GM18498 (cell line): ENCODE measurements around the gene SEPTIN12.
"Not testable (repeated sequence)": the region's sequence is repeated elsewhere in the genome, so short reads cannot be mapped to it uniquely, and the experiment has no call there.

Source experiments
- ATAC-seq: cut with Tn5 transposase; IDR thresholded peaks from one replicate; pipeline ENCODE4 v1.9.1; 2021; ENCODE audit warnings: mild to moderate bottlenecking, moderate library complexity; ENCODE audit not compliant: unreplicated experiment

SEPTIN12 gene

DNA sequence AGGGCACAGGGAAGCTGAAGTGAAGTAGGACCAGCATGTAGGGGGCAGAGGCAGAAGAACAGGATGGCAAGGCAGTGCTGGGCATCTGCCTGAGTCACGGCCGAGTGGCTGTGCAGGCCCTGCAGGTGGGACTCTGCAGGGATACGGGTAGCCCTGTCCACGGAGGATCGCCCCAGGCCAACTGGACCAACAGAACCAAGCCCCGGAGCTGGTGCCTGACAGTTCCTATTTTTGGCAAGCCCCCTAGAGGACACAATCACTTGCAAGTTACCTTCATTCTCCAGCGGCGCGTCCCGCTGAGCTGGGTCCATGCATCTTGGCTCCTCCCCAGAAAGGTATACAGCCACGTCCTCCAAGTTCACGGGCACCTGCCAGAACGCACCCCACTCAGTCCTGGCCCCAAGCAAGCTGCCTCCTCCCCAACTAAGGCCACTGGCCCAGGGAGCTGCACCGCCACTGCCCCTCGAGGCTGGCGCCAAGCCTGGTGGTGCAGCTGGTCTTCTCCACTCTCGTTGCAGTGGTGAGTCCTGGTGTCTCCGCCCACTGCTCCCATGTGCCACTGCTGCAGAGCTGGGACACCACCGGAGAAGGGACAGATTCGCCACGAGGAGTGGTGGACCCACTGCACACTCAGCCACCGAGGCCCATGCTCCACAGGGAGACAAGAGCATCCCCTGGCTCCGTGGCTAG is 27.8 kb downstream of the SEPTIN12 start:
- ATAC-seq: no peak

DNA sequence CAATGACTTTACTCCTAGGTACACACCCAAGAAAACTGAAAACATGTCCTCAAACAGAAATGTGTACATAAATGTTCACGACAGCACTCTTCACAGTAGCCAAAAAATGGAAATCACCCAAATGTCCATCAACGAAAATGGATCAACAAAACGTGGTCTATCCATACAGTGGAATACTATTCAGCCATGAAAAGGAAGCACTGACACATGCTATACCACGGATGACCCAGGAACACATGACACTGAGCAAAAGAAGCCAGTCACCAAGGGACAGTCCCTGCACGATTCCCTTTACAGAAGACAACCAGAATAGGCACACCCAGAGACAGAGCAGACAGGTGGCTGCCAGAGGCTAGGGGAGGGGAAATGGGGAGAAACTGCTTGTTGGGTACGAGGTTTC is 32.5 kb downstream of the SEPTIN12 start:
- ATAC-seq: no peak

DNA sequence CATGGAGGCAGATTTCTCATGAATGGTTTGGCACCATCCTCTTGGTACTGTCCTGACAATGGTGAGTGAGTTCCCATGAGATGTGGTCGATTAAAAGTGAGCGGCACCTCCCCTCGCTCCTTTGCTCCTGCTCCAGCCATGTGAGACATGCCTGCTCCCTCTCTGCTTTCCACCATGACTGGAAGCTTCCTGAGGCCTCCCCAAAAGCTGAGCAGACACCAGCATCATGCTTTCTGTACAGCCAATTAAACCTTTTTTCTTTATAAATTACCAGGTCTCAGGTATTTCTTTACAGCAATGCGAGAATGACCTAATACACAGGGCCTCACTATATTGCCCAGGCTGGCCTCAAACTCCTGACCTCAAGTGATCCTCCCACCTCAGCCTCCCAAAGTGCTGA is 33.3 kb downstream of the SEPTIN12 start:
- no peak for ATAC-seq

DNA sequence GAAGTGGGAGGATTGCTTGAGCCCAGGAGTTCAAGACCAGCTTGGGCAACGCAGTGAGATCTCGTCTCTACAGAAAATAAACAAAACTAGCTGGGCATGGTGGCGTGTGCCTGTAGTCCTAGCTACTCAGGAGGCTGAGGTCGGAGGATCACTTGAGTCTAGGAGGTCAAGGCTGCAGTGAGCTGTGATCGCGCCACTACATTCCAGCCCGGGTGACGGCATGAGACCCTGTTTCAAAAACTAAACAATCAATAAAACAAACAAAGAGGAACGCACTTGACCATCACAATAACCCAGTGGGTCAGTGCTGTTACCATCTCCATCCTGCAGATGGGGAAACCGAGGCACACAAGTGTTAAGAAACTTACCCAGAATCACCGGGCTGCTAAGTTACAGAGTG is 34.9 kb downstream of the SEPTIN12 start:
- ATAC-seq: no peak

DNA sequence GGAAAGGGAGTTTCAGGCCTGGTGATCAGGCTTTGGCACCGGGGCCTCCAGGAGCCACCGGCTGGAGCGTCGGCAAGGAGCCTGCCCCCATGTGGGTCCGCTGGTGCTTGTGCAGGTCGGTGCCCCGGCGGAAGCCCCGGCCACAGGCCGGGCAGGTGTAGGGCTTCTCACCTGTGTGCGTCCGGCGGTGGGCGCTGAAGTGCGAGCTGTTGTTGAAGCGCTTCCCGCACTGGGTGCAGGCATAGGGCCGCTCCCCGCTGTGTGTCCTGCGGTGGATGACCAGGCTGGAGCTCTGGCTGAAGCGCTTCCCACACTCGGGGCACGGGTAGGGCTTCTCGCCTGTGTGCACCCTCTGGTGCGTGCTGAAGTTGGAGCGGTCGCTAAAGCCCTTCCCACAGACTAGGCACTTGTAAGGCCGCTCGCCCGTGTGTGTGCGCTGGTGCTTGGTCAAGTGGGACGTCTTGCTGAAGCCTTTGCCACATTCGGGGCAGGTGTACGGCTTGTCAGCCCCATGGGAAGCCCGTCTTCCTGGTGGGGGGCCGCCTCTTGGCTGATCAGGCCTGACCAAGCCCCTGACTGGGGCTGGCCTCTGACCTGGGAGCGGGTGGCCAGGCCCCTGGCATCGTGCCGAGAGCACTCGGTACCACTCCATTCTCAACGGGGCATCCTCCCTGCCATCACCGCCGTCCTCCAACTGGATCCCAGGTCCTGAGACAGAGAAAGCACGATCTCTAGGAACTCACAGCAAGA is 35.6 kb downstream of the SEPTIN12 start:
- ATAC-seq: no peak

DNA sequence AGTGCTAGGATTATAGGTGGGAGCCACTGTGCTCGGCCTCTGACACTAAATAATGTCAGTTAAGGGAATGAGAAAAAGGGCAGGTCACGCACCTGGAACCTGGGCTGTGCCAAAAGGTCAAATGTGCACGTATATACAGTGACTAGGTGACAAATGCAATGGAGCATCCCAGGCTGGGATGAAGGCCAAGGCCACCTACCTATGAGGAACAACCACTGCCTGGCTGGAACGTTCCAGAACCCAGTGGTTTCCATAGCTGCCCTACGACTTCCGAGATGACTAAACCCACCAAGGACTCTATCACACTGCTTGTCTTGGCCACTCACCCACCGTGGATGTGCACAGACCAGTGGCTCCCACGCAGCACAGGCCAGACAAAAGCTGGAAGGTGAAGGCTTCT is 37.2 kb downstream of the SEPTIN12 start:
- ATAC-seq: no peak

DNA sequence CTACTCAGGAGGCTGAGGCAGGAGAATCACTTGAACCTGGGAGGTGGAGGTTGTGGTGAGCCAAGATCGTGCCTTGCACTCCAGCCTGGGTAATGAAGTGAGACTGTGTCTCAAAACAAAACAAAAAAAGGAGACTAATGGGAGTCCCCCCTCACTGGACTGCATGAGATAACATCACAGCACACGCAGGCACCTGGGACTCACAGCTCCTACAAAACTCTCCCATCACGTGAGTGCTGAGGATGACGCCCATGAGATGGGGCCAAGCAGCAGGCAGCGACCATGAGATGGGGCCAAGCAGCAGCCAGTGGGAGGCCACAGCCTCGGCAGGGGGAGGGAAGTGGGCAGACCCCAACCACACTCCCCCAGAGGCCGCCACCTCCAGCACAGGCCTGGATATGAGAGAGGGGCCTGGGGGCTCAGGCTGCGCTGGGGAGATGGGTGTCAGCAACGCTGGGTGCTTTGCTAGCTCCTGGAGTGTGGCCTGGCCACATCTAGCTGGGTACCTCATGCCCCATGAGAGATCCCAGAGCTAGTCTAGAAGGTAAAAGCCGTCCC is 38.4 kb downstream of the SEPTIN12 start:
- ATAC-seq: no peak

DNA sequence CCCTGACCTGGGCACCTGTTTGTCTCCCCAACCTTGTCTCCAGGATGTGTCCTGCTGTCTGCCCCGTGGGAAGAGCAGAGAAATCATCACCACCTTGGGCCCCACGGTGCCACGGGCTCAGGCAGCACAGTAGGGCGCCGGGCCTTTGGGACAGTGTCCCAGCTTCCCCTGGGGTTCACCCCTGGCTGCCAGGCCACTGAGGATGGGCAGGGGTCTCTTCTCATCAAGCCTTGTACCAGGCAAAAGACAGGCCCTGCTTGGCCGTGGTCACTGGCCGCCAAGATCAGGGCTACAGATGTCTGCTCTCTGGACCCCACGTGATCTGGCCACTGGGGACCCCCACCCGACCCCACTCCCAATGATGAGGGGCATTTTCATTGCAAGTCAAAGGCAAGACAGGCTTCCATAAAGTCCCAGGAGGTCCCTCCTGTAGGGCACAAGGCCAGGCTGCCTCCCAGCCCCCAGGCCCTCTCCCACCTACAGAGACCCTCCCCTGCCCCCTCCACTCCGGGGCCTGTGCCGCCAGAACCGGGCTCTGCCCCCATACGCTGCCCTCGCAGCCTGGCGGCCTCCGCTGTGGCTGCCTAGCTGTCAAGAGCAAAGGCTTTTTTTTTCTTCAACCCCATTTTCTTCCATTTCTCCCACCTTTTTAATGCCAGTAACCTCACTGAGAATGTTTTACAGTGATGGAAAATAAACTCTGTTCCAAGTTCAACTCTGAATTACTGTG is 39.3 kb downstream of the SEPTIN12 start:
- ATAC-seq: no peak

DNA sequence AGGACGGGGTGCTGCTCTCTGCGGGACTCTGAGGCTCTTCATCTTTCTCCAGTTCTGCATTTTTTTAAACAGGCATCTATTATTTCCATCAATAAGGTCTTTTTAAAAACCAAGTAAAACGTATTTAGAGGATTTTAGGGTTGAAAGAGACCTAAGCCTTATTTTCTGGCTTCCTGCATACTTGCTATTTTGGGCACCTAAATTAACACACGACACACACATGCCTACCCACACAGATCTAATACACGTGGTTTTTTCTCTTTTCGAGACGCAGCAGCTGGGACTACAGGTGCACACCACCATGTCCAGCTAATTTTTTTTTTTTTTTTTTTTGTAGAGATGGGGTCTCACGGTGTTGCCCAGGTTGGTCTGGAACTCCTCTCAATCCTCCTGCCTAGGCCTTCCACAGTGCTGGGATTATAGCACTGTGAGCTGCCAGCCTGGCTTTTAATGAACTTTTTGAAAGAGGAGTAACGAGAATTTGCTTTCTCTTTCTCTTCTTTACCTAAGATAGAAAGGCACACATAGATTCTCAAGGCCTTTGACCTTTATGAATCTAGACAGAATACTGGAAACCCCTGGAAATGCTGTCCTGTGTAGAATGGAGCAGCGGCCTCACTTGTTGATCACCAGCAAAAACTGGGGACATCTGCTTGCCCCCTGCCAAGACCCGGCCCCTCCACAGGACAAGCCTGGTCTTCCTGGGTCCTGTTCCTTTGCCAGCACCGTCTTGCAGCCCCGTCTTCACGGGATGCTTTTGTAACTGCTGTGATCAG is 40.1 kb downstream of the SEPTIN12 start:
- peak; percentile 41 for ATAC-seq

DNA sequence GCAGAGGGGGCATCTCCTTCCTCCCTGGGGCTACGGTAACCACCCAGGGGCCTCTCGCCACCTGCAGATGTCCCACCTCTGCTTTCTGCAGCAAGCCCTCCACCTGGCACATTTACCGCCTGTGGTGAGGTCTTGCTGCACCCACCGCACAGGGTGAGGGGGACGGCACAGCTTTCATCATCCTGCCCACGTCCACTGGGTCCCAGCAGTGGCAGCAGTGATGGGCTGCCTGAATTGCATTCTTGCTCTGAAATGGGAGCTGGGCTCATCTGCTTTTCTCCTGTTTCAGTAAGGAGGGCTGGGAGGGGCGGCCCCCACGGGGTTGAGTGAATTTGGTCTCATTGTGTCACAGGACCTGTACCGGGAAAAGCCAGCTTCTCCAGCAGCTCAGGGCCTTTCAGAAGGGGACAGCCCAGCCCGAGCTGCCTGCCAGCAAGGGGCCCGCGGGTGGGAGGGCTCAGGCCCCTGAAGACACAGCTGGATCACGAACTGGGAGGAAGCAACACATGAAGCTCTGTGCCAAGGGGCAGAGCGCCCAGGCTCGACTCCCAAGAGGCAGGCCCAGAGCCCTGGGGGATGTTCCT is 41.1 kb downstream of the SEPTIN12 start:
- no peak for ATAC-seq

DNA sequence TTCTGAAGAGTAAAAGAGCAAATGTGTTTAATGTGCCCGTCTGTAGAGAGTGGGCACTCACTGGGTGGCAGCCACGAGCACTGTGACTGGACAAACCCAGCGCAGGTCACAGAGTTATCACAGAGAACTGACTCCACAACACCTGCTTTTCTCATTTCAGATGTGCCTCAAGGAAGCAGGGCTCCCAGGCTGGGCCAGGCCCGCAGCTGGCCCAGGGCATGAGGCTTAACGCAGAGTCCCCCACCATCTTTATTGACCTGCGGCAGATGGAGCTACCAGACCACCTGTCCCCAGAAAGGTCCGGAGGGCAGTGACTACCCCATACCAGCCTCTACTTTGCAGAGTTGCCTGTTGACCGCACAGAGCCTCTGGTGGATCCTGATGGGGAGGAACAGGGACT is 41.9 kb downstream of the SEPTIN12 start:
- ATAC-seq: no peak

DNA sequence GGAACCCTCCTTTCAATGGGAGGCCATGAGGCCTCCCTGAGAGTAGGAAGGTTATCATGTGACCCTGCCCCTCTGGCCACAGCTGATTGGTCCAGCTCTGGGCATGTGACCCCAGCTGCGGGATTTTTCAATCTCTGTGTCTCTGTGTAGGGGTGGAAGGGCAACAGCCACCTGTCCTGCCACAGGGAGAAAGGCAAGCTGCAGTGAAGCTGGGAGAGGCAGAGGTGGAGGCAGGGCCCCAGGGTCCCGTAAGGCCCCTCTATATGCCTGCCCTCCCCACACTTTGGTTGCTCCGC is 42.9 kb downstream of the SEPTIN12 start:
- no peak for ATAC-seq

DNA sequence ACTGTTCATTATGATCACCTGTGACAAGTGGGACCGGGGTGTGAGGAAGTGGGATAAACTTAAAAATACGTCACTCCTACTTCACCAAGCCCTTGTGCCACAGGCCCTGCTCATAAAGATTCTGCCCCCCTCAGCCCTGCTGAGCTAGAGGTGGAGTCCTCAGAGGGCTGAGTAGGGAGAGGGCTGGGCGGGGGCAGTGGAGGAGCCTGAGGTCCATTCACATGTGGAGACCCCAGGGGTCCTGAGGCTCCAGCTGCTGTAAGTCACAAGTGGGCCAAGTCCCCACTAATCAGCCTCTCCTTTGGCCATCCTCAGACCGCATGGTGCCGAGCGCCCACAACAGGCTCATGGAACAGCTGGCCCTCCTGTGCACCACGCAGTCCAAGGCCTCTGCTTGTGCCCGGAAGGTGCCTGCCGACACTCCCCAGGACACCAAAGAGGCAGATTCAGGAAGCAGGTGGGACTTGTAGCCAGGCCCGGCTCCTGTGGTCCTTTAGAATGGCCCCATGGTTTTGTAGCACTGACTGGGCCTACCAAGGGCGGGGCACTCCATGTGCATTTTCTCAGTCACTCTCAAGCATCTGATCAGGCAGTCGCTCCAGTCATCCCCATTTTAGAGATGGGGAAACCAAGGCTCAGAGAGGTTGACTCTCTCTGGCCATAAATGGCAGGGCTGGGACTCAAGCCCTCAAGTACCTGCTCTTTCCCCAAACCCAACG is 43.4 kb downstream of the SEPTIN12 start:
- ATAC-seq: no peak

DNA sequence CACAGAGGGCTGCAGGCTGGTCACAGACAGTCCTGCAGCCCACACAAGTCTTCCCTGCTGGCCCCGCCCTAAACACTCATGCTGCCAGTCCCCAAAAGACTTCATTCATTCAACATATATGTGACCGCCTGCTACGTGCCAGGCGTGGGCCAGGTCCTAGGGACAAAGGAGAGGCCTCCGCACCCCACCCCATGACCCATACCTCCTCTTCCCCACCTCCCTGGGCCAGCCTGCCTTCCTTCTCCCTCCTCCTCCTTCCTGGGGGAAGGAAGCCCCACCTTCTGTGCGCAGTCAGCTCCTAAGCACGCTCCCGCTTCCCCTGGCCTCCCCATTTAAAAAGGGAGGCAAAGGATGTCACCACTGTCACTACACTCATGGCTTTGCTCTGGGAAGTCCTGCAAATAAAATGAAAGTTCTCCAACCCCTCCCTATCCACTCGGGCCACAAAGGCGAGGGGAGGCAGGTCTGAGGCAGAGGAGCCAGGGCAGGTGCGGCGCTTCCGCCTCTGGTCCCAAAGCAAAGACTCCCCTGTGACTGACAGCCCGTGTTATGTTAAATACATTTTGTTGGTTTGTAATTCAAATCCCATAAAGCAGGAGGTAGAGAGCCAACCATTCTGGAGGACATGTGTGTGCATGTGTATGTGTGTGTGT is 44.8 kb downstream of the SEPTIN12 start:
- ATAC-seq: no peak

DNA sequence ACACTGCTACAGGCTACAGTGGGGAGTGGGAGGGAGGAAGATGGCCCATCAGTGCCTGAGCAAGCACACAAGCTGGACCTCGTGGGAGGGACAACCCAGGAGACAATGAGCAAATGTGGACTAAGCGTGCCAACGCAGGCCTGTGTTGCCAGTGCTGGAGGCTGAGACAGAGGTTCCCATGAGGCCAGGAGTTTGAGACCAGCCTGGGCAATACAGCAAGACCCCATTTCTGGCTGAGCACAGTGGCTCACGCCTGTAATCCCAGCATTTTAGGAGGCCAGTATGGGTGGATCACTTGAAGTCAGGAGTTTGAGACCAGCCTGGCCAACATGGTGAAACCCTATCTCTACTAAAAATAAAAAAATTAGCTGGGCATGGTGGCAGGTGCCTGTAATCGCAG is 49.8 kb downstream of the SEPTIN12 start:
- not testable (repeated sequence) for ATAC-seq

DNA sequence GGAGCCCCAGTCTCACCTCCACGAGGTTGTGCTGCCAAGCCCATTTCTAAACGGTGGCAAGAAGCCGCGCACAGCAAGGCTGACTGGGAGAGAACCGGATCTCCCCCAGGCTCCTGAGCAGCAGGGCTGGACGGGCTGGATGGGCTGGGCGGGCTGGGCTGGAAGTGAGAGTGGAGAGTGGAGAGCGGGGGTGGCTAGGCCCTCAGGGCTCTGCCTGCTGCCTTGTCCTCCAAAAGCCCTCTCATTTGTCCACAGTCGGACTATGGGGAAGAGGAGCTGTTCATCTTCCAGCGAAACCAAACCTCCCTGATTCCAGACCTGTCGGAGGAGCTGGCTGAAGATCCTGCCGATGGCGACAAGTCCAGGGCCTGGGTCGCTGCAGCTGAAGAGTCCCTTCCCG is 50.6 kb downstream of the SEPTIN12 start:
- no peak for ATAC-seq

DNA sequence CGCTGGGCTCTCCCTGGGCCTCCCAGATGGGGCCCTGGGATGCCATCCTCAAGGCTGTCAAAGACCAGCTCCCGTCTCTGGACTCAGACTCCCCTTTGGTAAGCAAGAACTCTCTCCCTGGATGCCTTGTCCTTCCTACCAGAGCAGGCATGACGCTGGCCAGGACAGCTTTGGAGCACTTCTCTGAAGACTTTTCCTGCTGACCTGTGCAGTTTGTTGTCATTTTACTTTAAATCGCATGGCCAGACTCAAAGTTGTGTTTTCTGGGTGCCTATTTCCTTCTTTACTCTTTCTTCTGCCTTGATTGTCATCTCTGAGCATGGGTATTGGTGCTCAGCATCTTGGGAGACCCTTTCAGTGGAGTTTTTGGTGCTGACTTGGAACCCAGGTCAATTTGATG is 51.6 kb downstream of the SEPTIN12 start:
- ATAC-seq: no peak

DNA sequence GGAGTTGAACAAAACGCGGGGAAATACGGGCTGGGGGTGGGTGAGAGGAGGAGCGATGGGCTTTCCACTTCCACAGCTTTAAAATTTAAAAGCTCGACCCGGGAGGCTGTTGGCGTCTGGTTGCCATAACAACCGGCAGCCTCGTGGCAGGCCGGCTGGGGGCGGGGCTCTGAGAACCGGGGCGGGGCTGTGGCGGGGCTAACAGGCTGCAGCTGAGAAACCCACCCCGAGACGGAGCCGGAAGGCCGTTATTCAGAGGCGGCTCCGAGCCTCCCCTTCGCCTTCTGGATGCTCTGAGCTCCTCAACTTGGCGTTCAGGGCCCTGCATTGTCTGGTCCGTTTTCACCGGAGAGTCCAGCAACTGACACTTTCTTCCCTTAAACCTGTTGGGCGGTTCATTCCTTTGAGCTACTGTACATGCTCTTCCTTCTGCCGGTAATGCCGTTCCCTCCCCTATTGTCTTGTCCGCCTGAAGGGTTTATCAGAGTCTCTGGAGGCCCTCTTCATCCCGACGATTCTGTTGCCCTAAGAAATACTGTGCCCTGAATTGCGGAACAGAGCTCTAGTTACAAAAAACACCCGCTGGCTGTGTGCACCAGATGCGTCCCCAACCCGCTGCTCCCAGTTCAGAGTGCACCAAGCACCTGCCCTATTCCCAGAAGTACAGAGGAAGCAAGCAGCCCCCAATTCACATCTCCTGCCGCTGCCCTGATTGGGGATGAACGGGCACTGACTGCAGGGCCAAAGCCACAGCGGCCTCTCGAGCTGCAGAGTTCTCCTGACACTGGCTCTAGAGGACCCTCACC is 53.2 kb downstream of the SEPTIN12 start:
- ATAC-seq: peak; percentile 72
